DLD1 (cell line): ENCODE measurements around the gene TMEM235.

Experiments
- in situ Hi-C: cut with HindIII; loops from 2 replicates; pipeline ENCODE4 v1.10.0; 2017; ENCODE audit warnings: low sequenced_read_pairs

The TMEM235 gene

GRCh38 chr17:78269955-78270381 is 38.5 kb downstream of the TMEM235 start:
- in situ Hi-C loops, result no loop called here

GRCh38 chr17:78271419-78272170 is 40.2 kb downstream of the TMEM235 start:
- in situ Hi-C loops, result no loop called here

GRCh38 chr17:78272181-78272913 is 40.9 kb downstream of the TMEM235 start:
- in situ Hi-C loops, result no loop called here

GRCh38 chr17:78272914-78273258 is 41.5 kb downstream of the TMEM235 start:
- in situ Hi-C loops, result no loop called here

- in situ Hi-C loops, result no loop called here
These were observed 42.4 kb downstream of the TMEM235 start for GRCh38 chr17:78273813-78274212.

- in situ Hi-C loops, result no loop called here
These were observed 43.9 kb downstream of the TMEM235 start for GRCh38 chr17:78275355-78275754.

GRCh38 chr17:78276098-78276887 is 44.9 kb downstream of the TMEM235 start:
- in situ Hi-C loops, result no loop called here

GRCh38 chr17:78278139-78278741 is 46.8 kb downstream of the TMEM235 start:
- in situ Hi-C loops, result no loop called here

GRCh38 chr17:78279360-78279990 is 48.0 kb downstream of the TMEM235 start:
- in situ Hi-C loops, result no loop called here

- in situ Hi-C loops, result no loop called here
These were observed 49.9 kb downstream of the TMEM235 start for GRCh38 chr17:78281249-78281845.

- in situ Hi-C loops, result no loop called here
These were observed 52.7 kb downstream of the TMEM235 start for GRCh38 chr17:78284146-78284545.

GRCh38 chr17:78289004-78289403 is 57.6 kb downstream of the TMEM235 start:
- in situ Hi-C loops, result no loop called here

- in situ Hi-C loops, result no loop called here
These were observed 58.5 kb downstream of the TMEM235 start for GRCh38 chr17:78289802-78290363.
